Suprapubic skin (tissue), 3 donors: ENCODE measurements around the gene MRTO4.

Experiments used
- CTCF ChIP-seq, 2 donors: fragments of 200-600 bp in 1 of 2; fragments of 450-650 bp in 1 of 2; sonication (generic) in 1 of 2; IDR thresholded peaks; one replicate each; pipeline ENCODE4 v1.5.1; 2016 to 2019; ENCODE audit warnings: antibody characterized with exemption in 2 of 2, mild to moderate bottlenecking in 1 of 2, moderate library complexity in 1 of 2
- EP300 ChIP-seq: sonication (generic); formaldehyde crosslinking; IDR thresholded peaks from one replicate; pipeline ENCODE4 v1.6.1; 2017; ENCODE audit warnings: antibody characterized with exemption
- POLR2A ChIP-seq, 2 donors: fragments of 450-650 bp; IDR thresholded peaks; one replicate each; pipeline ENCODE4 v1.6.1; 2017; ENCODE audit warnings: antibody characterized with exemption in 2 of 2, mild to moderate bottlenecking in 2 of 2, moderate library complexity in 2 of 2

GRCh38 chr1:19274636-19275035 is 23.0 kb downstream of the MRTO4 start:
- TF ChIP-seq CTCF (IDR thresholded peaks at IDR 0.05), result no peak
- TF ChIP-seq POLR2A (IDR thresholded peaks at IDR 0.05), result no peak
- TF ChIP-seq EP300, result no peak
